Bronchial epithelial cell (primary cell): ENCODE data around the gene THOP1. TPM values are rescaled to one million over a fixed set of nuclear protein-coding genes. Genes with fewer than 3 reads are reported as not detected.

Experiments used
- DNase-seq: peaks from one replicate; pipeline ENCODE4 v3.0.0-alpha.2; 2010; ENCODE audit warnings: low read depth
- FAIRE-seq: peaks from 2 replicates; lab custom pipeline; 2011; peaks lifted over from hg19 to GRCh38; lab: Jason Lieb, UNC
- H3K27me3 ChIP-seq: 2 replicates; pipeline ENCODE4 v1.5.1; 2011; ENCODE audit warnings: low read length; ENCODE audit not compliant: control insufficient read depth, insufficient read depth
- H3K36me3 ChIP-seq: 2 replicates; pipeline ENCODE4 v1.5.1; 2011; ENCODE audit warnings: low read length; ENCODE audit not compliant: control insufficient read depth, insufficient read depth
- H3K4me3 ChIP-seq: 2 replicates; pipeline ENCODE4 v1.5.1; 2011; ENCODE audit warnings: mild to moderate bottlenecking, low read depth, low read length, control low read depth
- CTCF ChIP-seq: IDR thresholded peaks from 2 replicates; pipeline ENCODE4 v1.5.1; 2011; ENCODE audit warnings: mild to moderate bottlenecking, moderate library complexity, low read length, control low read depth, inconsistent platforms; ENCODE audit not compliant: insufficient read depth, severe bottlenecking
- total RNA-seq: library from RNA; depleted of rRNA; stranded (reverse); fragments of >200 nt; gene quantifications from 2 replicates; pipeline ENCODE4 v1.2.1, GENCODE V29; 2014

The THOP1 gene
- total RNA-seq, 1 donor from 2014 or later: 86.4 TPM

- Histone ChIP-seq H3K27me3 (no peaks in the 10 kb centered on the region), H3K36me3 (peaks cover 4% of the 10 kb centered on the region), H3K4me3 (peak overlapping the region; percentile 89)
- DNase-seq (no peak), FAIRE-seq (no peak)
- TF ChIP-seq CTCF: no peak
Measured at GRCh38 chr19:2782329-2782935, 2.9 kb upstream of the THOP1 start.

DNA sequence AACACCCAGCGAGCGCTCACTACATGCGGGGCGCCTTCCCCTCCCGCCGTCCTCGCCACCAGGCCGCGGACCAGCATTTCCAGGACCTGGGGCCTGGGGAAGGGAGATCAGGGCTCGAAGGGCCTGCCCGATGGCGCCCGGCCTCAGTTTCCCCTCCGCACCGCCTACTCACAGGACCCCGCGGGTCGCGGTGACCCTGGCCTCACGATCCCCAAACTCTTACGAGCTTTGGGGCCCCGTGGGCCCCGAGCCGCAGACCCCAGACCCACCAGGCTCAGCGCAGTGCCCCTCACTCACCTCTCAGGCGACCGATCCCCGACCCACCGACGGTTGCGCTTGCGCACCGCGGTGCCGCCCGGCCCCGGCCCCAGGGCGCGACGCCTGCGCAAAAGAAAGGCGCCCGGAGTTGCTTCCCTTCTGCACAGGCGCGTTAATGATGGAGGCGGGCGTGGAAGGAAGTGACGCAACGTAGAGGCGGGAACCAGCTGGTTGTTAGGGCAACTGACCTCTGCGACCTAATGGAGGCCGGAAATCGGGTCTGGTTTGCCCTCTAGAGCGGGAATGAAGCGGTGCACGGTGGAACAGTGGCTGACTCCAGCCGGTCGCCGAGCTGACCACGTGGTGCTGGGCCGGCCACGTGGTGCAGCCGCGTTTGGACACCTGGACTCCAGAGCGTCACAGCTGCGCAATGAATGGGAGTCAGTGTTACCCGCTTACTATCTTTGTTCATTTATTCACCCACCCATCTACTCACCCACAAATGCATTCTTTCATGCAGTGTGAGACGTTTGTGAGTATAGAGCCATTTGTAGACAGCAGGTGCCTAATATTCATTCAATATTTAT is 2.1 kb upstream of the THOP1 start, which contains the start of gene SGTA:
TSS of gene SGTA (minus strand) at position 338 of the 845 bp plus-strand sequence. CDS start 14,205 bp downstream, outside the sequence.
- TF ChIP-seq CTCF: peak; percentile 58
- Histone ChIP-seq H3K27me3 (no peaks in the 10 kb centered on the region), H3K4me3 (peak within 1 kb of the TSS; percentile 89), H3K36me3 (peaks cover 4% of the 10 kb centered on the region)
- DNase-seq (peak; percentile 96), FAIRE-seq (peak; percentile 40)

- Histone ChIP-seq H3K4me3 (peak overlapping the region; percentile 24), H3K36me3 (peaks cover 4% of the 10 kb centered on the region), H3K27me3 (no peaks in the 10 kb centered on the region)
- DNase-seq (no peak), FAIRE-seq (no peak)
- no peak for TF ChIP-seq CTCF
Measured at GRCh38 chr19:2783781-2784145, 1.5 kb upstream of the THOP1 start.

DNA sequence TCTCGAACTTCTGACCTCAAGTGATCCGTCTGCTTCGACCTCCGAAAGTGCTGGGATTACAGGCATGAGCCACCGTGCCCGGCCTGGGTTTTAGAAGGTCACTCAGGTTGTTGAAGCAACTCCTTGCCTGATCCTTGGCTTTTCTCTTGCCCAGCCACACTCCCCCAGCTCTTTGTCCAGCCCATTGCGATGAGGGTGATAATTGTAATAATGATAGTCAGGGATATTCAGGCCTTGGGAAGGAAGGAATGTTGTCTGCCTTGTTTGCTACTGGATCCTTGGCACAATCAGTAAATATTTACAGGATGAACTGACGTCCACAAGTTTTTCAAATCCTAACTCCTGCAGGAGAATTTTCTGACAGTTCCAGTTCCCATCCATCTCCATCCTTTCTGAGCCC is 1.8 kb downstream of the THOP1 start:
- Histone ChIP-seq H3K4me3 (no peak overlapping the region), H3K27me3 (no peaks in the 10 kb centered on the region), H3K36me3 (peaks cover 7% of the 10 kb centered on the region)
- FAIRE-seq (no peak), DNase-seq (no peak)
- TF ChIP-seq CTCF: no peak

- no peak overlapping the region for H3K4me3 ChIP-seq
- no peak for TF ChIP-seq CTCF
- no peak for DNase-seq
- no peak for FAIRE-seq
- H3K36me3 ChIP-seq: peaks cover 7% of the 10 kb centered on the region
- H3K27me3 ChIP-seq: no peaks in the 10 kb centered on the region
Measured at GRCh38 chr19:2788237-2788636, 2.9 kb downstream of the THOP1 start.

DNA sequence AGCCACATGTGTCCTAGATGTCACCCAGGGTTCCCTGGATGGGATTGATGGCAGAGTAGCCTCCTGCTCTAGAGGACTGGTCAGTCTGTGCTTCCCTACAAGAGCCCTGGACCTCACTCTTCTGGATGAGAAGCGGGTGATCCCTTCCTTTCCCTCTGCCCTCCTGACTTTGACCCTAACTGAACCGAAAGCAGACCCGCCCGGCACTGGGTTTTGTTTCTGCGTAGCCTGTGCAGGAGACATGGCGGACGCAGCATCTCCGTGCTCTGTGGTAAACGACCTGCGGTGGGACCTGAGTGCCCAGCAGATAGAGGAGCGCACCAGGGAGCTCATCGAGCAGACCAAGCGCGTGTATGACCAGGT is 4.9 kb downstream of the THOP1 start:
- Histone ChIP-seq H3K27me3 (no peaks in the 10 kb centered on the region), H3K4me3 (no peak overlapping the region), H3K36me3 (peaks cover 12% of the 10 kb centered on the region)
- FAIRE-seq (no peak), DNase-seq (no peak)
- no peak for TF ChIP-seq CTCF
